H9 (cell line): ENCODE measurements around the gene DOCK1. TPM values are rescaled to one million over a fixed set of nuclear protein-coding genes. Genes with fewer than 3 reads are reported as not detected.

Source experiments
- DNase-seq: peaks from one replicate; pipeline ENCODE4 v3.0.0-alpha.2; 2017
- H2AFZ ChIP-seq: one replicate; pipeline ENCODE4 v1.6.1; 2013; ENCODE audit warnings: mild to moderate bottlenecking, low read length, control low read depth, moderate library complexity
- H2AK5ac ChIP-seq: 2 replicates; pipeline ENCODE4 v1.6.1; 2013; ENCODE audit warnings: low read length, control low read depth, mixed read lengths; ENCODE audit not compliant: insufficient read length
- H2BK120ac ChIP-seq: one replicate; pipeline ENCODE4 v1.6.1; 2013; ENCODE audit warnings: low read depth, mild to moderate bottlenecking, low read length, control low read depth, inconsistent platforms; ENCODE audit not compliant: poor library complexity, severe bottlenecking
- H2BK12ac ChIP-seq: 2 replicates; pipeline ENCODE4 v1.6.1; 2013; ENCODE audit warnings: low read length, control low read depth, mixed read lengths, low read depth; ENCODE audit not compliant: insufficient read length
- H2BK15ac ChIP-seq: 2 replicates; pipeline ENCODE4 v1.6.1; 2013; ENCODE audit warnings: low read depth, low read length, control low read depth
- H2BK20ac ChIP-seq: one replicate; pipeline ENCODE4 v1.6.1; 2013; ENCODE audit warnings: low read depth, mild to moderate bottlenecking, low read length, control low read depth, inconsistent platforms; ENCODE audit not compliant: poor library complexity, severe bottlenecking
- H2BK5ac ChIP-seq: 2 replicates; pipeline ENCODE4 v1.6.1; 2013; ENCODE audit warnings: low read length, control low read depth, mixed read lengths; ENCODE audit not compliant: insufficient read length
- H3K14ac ChIP-seq: 2 replicates; pipeline ENCODE4 v1.6.1; 2013; ENCODE audit warnings: low read length, control low read depth; ENCODE audit not compliant: insufficient read depth
- H3K18ac ChIP-seq: 2 replicates; pipeline ENCODE4 v1.6.1; 2013; ENCODE audit warnings: low read depth, mild to moderate bottlenecking, mixed read lengths, low read length, control low read depth; ENCODE audit not compliant: insufficient read length
- H3K23ac ChIP-seq: 2 replicates; pipeline ENCODE4 v1.6.1; 2013; ENCODE audit warnings: low read length, control low read depth, mixed read lengths, low read depth; ENCODE audit not compliant: insufficient read length
- H3K23me2 ChIP-seq: 2 replicates; pipeline ENCODE4 v1.6.1; 2013; ENCODE audit warnings: low read depth, mild to moderate bottlenecking, mixed read lengths, low read length, control low read depth; ENCODE audit not compliant: insufficient read length, poor library complexity, severe bottlenecking
- H3K27ac ChIP-seq: 2 replicates; pipeline ENCODE4 v1.5.1; 2013; ENCODE audit warnings: low read length, control low read depth, mixed read lengths, low read depth; ENCODE audit not compliant: insufficient read length
- H3K27me3 ChIP-seq: 2 replicates; pipeline ENCODE4 v1.6.1; 2013; ENCODE audit warnings: low read length, control low read depth, inconsistent platforms; ENCODE audit not compliant: insufficient read depth
- H3K4ac ChIP-seq: 2 replicates; pipeline ENCODE4 v1.6.1; 2013; ENCODE audit warnings: low read depth, mild to moderate bottlenecking, control low read depth, inconsistent platforms, low read length, moderate library complexity
- H3K4me1 ChIP-seq: 2 replicates; pipeline ENCODE4 v1.6.1; 2013; ENCODE audit warnings: low read length, control low read depth, inconsistent platforms; ENCODE audit not compliant: insufficient read depth
- H3K4me2 ChIP-seq: 2 replicates; pipeline ENCODE4 v1.6.1; 2013; ENCODE audit warnings: low read length, control low read depth, mixed read lengths; ENCODE audit not compliant: insufficient read length, insufficient read depth
- H3K56ac ChIP-seq: 2 replicates; pipeline ENCODE4 v1.6.1; 2013; ENCODE audit warnings: low read depth, mild to moderate bottlenecking, mixed read lengths, low read length, control low read depth; ENCODE audit not compliant: insufficient read length
- H3K79me1 ChIP-seq: 2 replicates; pipeline ENCODE4 v1.6.1; 2013; ENCODE audit warnings: low read depth, mild to moderate bottlenecking, moderate library complexity, low read length, control low read depth, inconsistent platforms; ENCODE audit not compliant: insufficient read depth, poor library complexity, severe bottlenecking
- H3K79me2 ChIP-seq: 2 replicates; pipeline ENCODE4 v1.6.1; 2013; ENCODE audit warnings: low read length, control low read depth, inconsistent platforms; ENCODE audit not compliant: insufficient read depth
- H3K9ac ChIP-seq: 2 replicates; pipeline ENCODE4 v1.6.1; 2013; ENCODE audit warnings: low read length, control low read depth, mixed read lengths; ENCODE audit not compliant: insufficient read length; ENCODE audit errors: extremely low read depth
- H3K9me3 ChIP-seq: one replicate; pipeline ENCODE4 v1.6.1; 2013; ENCODE audit warnings: low read depth, low read length, inconsistent platforms; ENCODE audit not compliant: control insufficient read depth
- H3T11ph ChIP-seq: one replicate; pipeline ENCODE4 v1.6.1; 2013; ENCODE audit warnings: mild to moderate bottlenecking, low read length, control low read depth, inconsistent platforms
- H4K20me1 ChIP-seq: one replicate; pipeline ENCODE4 v1.6.1; 2013; ENCODE audit not compliant: control insufficient read depth, insufficient read length, insufficient read depth
- H4K5ac ChIP-seq: 2 replicates; pipeline ENCODE4 v1.6.1; 2013; ENCODE audit warnings: low read depth, mild to moderate bottlenecking, mixed read lengths, low read length, control low read depth; ENCODE audit not compliant: insufficient read length
- H4K8ac ChIP-seq: replicated peaks from 2 replicates; pipeline ENCODE4 v1.6.1; 2013; ENCODE audit warnings: low read length, control low read depth, mixed read lengths, low read depth; ENCODE audit not compliant: insufficient read length
- H4K91ac ChIP-seq: 2 replicates; pipeline ENCODE4 v1.6.1; 2013; ENCODE audit warnings: low read depth, mild to moderate bottlenecking, moderate library complexity, mixed read lengths, low read length, control low read depth; ENCODE audit not compliant: insufficient read length
- H3K27ac Mint-ChIP-seq, 3 experiments: 2 replicates in 2 of 3; 3 replicates in 1 of 3; pipeline ENCODE4 v1.8.0; 2020 to 2021; ENCODE audit warnings: mixed read lengths in 3 of 3, mild to moderate bottlenecking in 1 of 3, moderate library complexity in 1 of 3
- H3K27me3 Mint-ChIP-seq: 2 replicates; pipeline ENCODE4 v1.8.0; 2021; ENCODE audit warnings: low read depth, mild to moderate bottlenecking, moderate library complexity, mixed read lengths
- H3K36me3 Mint-ChIP-seq, 3 experiments: 2 replicates in 2 of 3; 3 replicates in 1 of 3; pipeline ENCODE4 v1.8.0; 2020 to 2021; ENCODE audit warnings: low read depth in 3 of 3, mixed read lengths in 3 of 3; ENCODE audit not compliant: insufficient read depth in 1 of 3
- H3K4me1 Mint-ChIP-seq, 2 experiments: 2 replicates each; pipeline ENCODE4 v1.8.0; 2020; ENCODE audit warnings: mixed read lengths in 2 of 2
- H3K4me3 Mint-ChIP-seq, 2 experiments: 2 replicates in 1 of 2; 3 replicates in 1 of 2; pipeline ENCODE4 v1.8.0; 2020 to 2021; ENCODE audit warnings: mild to moderate bottlenecking in 2 of 2, mixed read lengths in 2 of 2, moderate library complexity in 1 of 2
- H3K9me3 Mint-ChIP-seq, 2 experiments: 2 replicates in 1 of 2; 3 replicates in 1 of 2; pipeline ENCODE4 v1.8.0; 2020; ENCODE audit warnings: mild to moderate bottlenecking in 2 of 2, mixed read lengths in 2 of 2, moderate library complexity in 1 of 2
- CTCF ChIP-seq: fragments of 200-600 bp; sonication (generic); conservative IDR thresholded peaks from 3 replicates; pipeline ENCODE4 v1.8.0; 2021; ENCODE audit warnings: antibody characterized with exemption, mild to moderate bottlenecking
- WGBS: extraction: QIAGEN DNeasy Blood & Tissue Kit; methylation state at CpG from one replicate; pipeline ENCODE4 v1.1.7; 2013; ENCODE audit warnings: missing lambda C conversion rate, low lambda C conversion rate, mixed read lengths; ENCODE audit not compliant: insufficient read length; ENCODE audit errors: extremely low coverage; 5-methylcytosine and 5-hydroxymethylcytosine counted together
- total RNA-seq: library from RNA; stranded (reverse); gene quantifications from 2 replicates; pipeline ENCODE4 v1.2.1, GENCODE V29; 2021

DOCK1 gene
- total RNA-seq, 1 experiment from 2014 or later, result 57.0 TPM

GRCh38 chr10:127464561-127464960 is 559.3 kb downstream of the DOCK1 start:
- Histone ChIP-seq H3K4ac (no peak overlapping the region), H3T11ph (no peak overlapping the region), H4K8ac (no peak overlapping the region), H3K14ac (no peak overlapping the region), H3K18ac (no peak overlapping the region), H2AFZ (no peak overlapping the region), H2BK5ac (no peak overlapping the region), H3K27me3 (no peaks in the 10 kb centered on the region), H4K5ac (no peak overlapping the region), H4K20me1 (no peaks in the 10 kb centered on the region), H3K23me2 (no peaks in the 10 kb centered on the region), H3K9me3 (no peaks in the 10 kb centered on the region), H4K91ac (no peak overlapping the region), H2BK12ac (no peak overlapping the region), H2BK15ac (no peak overlapping the region), H2BK120ac (no peak overlapping the region), H3K9ac (no peak overlapping the region), H2AK5ac (no peak overlapping the region), H3K79me1 (no peaks in the 10 kb centered on the region), H3K4me2 (no peak overlapping the region), H2BK20ac (no peak overlapping the region), H3K79me2 (no peaks in the 10 kb centered on the region), H3K56ac (no peak overlapping the region), H3K27ac (no peak overlapping the region), H3K23ac (no peak overlapping the region), H3K4me1 (no peaks in the 10 kb centered on the region)
- no peak for TF ChIP-seq CTCF
- no peaks in the 10 kb centered on the region for H3K4me1 Mint-ChIP-seq
- peaks cover 6% of the 10 kb centered on the region in 2 experiments; a peak in 3 of 5 replicates for H3K9me3 Mint-ChIP-seq
- H3K36me3 Mint-ChIP-seq, result no peaks in the 10 kb centered on the region; a peak in 1 of 7 replicates
- H3K27ac Mint-ChIP-seq, result no peak overlapping the region; a peak in 1 of 7 replicates
- peaks cover 7% of the 10 kb centered on the region for H3K27me3 Mint-ChIP-seq
- H3K4me3 Mint-ChIP-seq, result no peak overlapping the region
- no CpG with 5 or more reads among the region's 6 CpGs for WGBS
- DNase-seq, result no peak
